Activated CD4-positive, alpha-beta T cell treated with anti-CD3 and anti-CD28 coated beads for 4 hours (primary cell): ENCODE data around the gene ADCY9.
"Not testable (repeated sequence)": the region's sequence is repeated elsewhere in the genome, so short reads cannot be mapped to it uniquely, and the experiment has no call there.

Experiments used
- DNase-seq, 2 donors: peaks; one replicate each; pipeline ENCODE4 v3.0.0-alpha.2; 2020

The ADCY9 gene

GRCh38 chr16:4064950-4065352 is 51.3 kb downstream of the ADCY9 start:
- peak; percentile 45 to 48 for DNase-seq

- DNase-seq: no peak
Observed at GRCh38 chr16:4062212-4062802, 53.9 kb downstream of the ADCY9 start.

GRCh38 chr16:4060823-4061222 is 55.4 kb downstream of the ADCY9 start:
- DNase-seq: no peak

GRCh38 chr16:4060009-4060408 is 56.2 kb downstream of the ADCY9 start:
- no peak for DNase-seq

- DNase-seq: no peak
Observed at GRCh38 chr16:4058386-4058785, 57.9 kb downstream of the ADCY9 start.

- no peak for DNase-seq
Observed at GRCh38 chr16:4057439-4057877, 58.8 kb downstream of the ADCY9 start.

- DNase-seq: no peak
Observed at GRCh38 chr16:4056161-4057105, 59.8 kb downstream of the ADCY9 start.

GRCh38 chr16:4055748-4056147 is 60.5 kb downstream of the ADCY9 start:
- DNase-seq: no peak

- DNase-seq: no peak
Observed at GRCh38 chr16:4053301-4053845, 62.9 kb downstream of the ADCY9 start.

GRCh38 chr16:4052801-4053293 is 63.4 kb downstream of the ADCY9 start:
- no peak for DNase-seq

GRCh38 chr16:4052096-4052495 is 64.1 kb downstream of the ADCY9 start:
- no peak for DNase-seq

- no peak for DNase-seq
Observed at GRCh38 chr16:4051591-4051990, 64.7 kb downstream of the ADCY9 start.

- DNase-seq: no peak
Observed at GRCh38 chr16:4049031-4049430, 67.2 kb downstream of the ADCY9 start.

- no peak for DNase-seq
Observed at GRCh38 chr16:4048481-4048880, 67.8 kb downstream of the ADCY9 start.

GRCh38 chr16:4046221-4046620 is 70.0 kb downstream of the ADCY9 start:
- DNase-seq: no peak

GRCh38 chr16:4045561-4045960 is 70.7 kb downstream of the ADCY9 start:
- DNase-seq: not testable (repeated sequence)

GRCh38 chr16:4042581-4042980 is 73.7 kb downstream of the ADCY9 start:
- no peak for DNase-seq

- no peak for DNase-seq
Observed at GRCh38 chr16:4038448-4038847, 77.8 kb downstream of the ADCY9 start.

- DNase-seq: not testable (repeated sequence)
Observed at GRCh38 chr16:4036952-4037351, 79.3 kb downstream of the ADCY9 start.

- DNase-seq: no peak
Observed at GRCh38 chr16:4034963-4035362, 81.3 kb downstream of the ADCY9 start.

- DNase-seq: no peak
Observed at GRCh38 chr16:4033951-4034350, 82.3 kb downstream of the ADCY9 start.

GRCh38 chr16:4032768-4033167 is 83.5 kb downstream of the ADCY9 start:
- no peak for DNase-seq

- no peak for DNase-seq
Observed at GRCh38 chr16:4028144-4028543, 88.1 kb downstream of the ADCY9 start.

- no peak for DNase-seq
Observed at GRCh38 chr16:4026854-4027253, 89.4 kb downstream of the ADCY9 start.
